Bladder microvascular endothelial cell (primary cell): ENCODE measurements around the gene OR2B6. TPM values are rescaled to one million over a fixed set of nuclear protein-coding genes. Genes with fewer than 3 reads are reported as not detected.

Experiments used
- total RNA-seq: library from RNA; depleted of rRNA; stranded (reverse); fragments of >200 nt; gene quantifications from 2 replicates; pipeline ENCODE4 v1.2.3, GENCODE V29; 2014

The OR2B6 gene
- not detected in 2 replicates for total RNA-seq

GRCh38 chr6:27956941-27957340 lies at the start of gene OR2B6:
OR2B6 (plus strand) TSS chr6:27957241; CDS start chr6:27957241, 0 bp downstream.

GRCh38 chr6:27911956-27912446 lies 45.0 kb upstream of the OR2B6 start, which contains the start of gene OR2B2:
OR2B2 (minus strand) TSS chr6:27912396; CDS start chr6:27912319, 77 bp downstream.

Other genes with a start within 250 kb of the OR2B6 start
- not detected in 2 replicates for gene OR2B2, start 44.8 kb upstream of the OR2B6 start, total RNA-seq
- 0.13 and 0.16 TPM in 2 replicates for gene ZNF165, start 123.3 kb downstream of the OR2B6 start, total RNA-seq
- gene ZSCAN16, start 167.4 kb downstream of the OR2B6 start, total RNA-seq: 11.0 and 11.3 TPM in 2 replicates
- 7.1 and 21.9 TPM in 2 replicates for gene ZKSCAN8, start 184.6 kb downstream of the OR2B6 start, total RNA-seq